Measurements from ENCODE around the gene GRIP2. TPM values are rescaled to one million over a fixed set of nuclear protein-coding genes. Genes with fewer than 3 reads are reported as not detected.

The GRIP2 gene
- total and polyA plus RNA-seq, 9 of the 15 experiments (the other 6 are each of a cell fraction or from before 2014, with no cell fraction given): 0.01 TPM; not detected in 7

GRCh38 chr3:14476583-14477265 is 63.4 kb downstream of the GRIP2 start (continued):
- TF ChIP-seq, protein P1, sequence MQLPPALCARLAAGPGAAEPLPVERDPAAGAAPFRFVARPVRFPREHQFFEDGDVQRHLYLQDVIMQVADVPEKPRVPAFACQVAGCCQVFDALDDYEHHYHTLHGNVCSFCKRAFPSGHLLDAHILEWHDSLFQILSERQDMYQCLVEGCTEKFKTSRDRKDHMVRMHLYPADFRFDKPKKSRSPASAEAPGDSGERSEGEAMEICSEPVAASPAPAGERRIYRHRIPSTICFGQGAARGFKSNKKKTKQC (CRISPR knock-in tag; IDR thresholded peaks at IDR 0.05): 0 out of 2 replicates have a peak, but pooled peaks have one; percentile 51
- no peak for TF ChIP-seq TEAD1 (CRISPR knock-in tag; IDR thresholded peaks at IDR 0.05)

DNA sequence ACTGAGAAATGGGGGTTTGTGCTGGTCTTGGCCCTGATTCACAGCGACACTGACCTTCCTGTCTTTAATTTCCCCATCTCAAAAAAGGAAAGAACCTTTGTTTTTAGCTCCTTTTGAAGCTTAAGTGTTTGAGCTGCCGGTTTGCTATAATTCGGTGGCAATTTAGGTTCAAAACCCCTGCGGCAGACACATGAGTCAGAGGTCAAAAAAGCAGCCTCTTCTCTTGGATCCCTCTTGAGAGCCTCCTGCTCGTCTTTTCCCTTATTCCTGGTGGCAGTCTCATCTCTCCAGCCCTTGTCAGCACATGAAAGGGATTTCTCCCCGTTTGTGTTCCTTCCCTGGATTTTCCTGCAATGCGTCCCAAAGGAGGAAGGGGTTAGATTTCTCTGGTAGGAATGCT is 64.5 kb downstream of the GRIP2 start:
- H4K20me1 ChIP-seq (replicated peaks; ENCODE audit: control insufficient read depth, insufficient read depth, low read length): no peaks in the 10 kb centered on the region
- H3K36me3 ChIP-seq (ENCODE audit: control insufficient read depth, insufficient read depth, low read length): peaks cover 100% of the 10 kb centered on the region
- H3K4me2 ChIP-seq (ENCODE audit: insufficient read depth, low read length): no peak overlapping the region
- no peak overlapping the region for H3K4me3 ChIP-seq
- no peaks in the 10 kb centered on the region; a peak in 1 of 5 replicates for H3K27me3 ChIP-seq (ENCODE audit: control insufficient read depth in 2 of 2, insufficient read depth in 2 of 2, low read length in 2 of 2)
- no peak overlapping the region for H3K27ac ChIP-seq (ENCODE audit: extremely low read depth, low read depth, low read length)
- H3K9me3 ChIP-seq (replicated peaks; ENCODE audit: control insufficient read depth, insufficient read depth, low read depth, low read length): no peaks in the 10 kb centered on the region
- peaks cover 5% of the 10 kb centered on the region for H3K9me1 ChIP-seq (ENCODE audit: control insufficient read depth, insufficient read depth, low read length)
- FAIRE-seq (no peak), DNase-seq (ENCODE audit: extremely low read depth in 1 of 4, low spot score in 3 of 4) (no peak), ATAC-seq (no peak)
- ChIA-PET POLR2A (interaction anchor here (0.7 to 1.9 kb wide), 9 partner anchors 8 to 70 kb away, joined by 3 to 10 read pairs (median 3); no protein-coding TSS in a partner anchor), CTCF (ENCODE audit: low intra/inter-chr PET ratio) (no interaction called here)
- TF ChIP-seq ZNF780A (CRISPR knock-in tag; IDR thresholded peaks at IDR 0.05): no peak
- no peak for TF ChIP-seq USF2 (CRISPR knock-in tag; IDR thresholded peaks at IDR 0.05)
- no peak for TF ChIP-seq ZNF764 (CRISPR knock-in tag; IDR thresholded peaks at IDR 0.05; ENCODE audit: low read depth)
- no peak for TF ChIP-seq KAT2B (IDR thresholded peaks at IDR 0.05; ENCODE audit: low read depth, low read length)
- no peak for TF ChIP-seq MEF2A (IDR thresholded peaks at IDR 0.05; ENCODE audit: control insufficient read depth, low read depth, low read length)
- no peak for TF ChIP-seq ZNF512 (tag; IDR thresholded peaks at IDR 0.05)
- no peak for TF ChIP-seq ARNT (IDR thresholded peaks at IDR 0.05)
- TF ChIP-seq MEF2D (tag; conservative IDR thresholded peaks at IDR 0.05; ENCODE audit: low read depth): no peak
- TF ChIP-seq, protein P2, sequence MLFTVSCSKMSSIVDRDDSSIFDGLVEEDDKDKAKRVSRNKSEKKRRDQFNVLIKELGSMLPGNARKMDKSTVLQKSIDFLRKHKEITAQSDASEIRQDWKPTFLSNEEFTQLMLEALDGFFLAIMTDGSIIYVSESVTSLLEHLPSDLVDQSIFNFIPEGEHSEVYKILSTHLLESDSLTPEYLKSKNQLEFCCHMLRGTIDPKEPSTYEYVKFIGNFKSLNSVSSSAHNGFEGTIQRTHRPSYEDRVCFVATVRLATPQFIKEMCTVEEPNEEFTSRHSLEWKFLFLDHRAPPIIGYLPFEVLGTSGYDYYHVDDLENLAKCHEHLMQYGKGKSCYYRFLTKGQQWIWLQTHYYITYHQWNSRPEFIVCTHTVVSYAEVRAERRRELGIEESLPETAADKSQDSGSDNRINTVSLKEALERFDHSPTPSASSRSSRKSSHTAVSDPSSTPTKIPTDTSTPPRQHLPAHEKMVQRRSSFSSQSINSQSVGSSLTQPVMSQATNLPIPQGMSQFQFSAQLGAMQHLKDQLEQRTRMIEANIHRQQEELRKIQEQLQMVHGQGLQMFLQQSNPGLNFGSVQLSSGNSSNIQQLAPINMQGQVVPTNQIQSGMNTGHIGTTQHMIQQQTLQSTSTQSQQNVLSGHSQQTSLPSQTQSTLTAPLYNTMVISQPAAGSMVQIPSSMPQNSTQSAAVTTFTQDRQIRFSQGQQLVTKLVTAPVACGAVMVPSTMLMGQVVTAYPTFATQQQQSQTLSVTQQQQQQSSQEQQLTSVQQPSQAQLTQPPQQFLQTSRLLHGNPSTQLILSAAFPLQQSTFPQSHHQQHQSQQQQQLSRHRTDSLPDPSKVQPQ (CRISPR knock-in tag; IDR thresholded peaks at IDR 0.05; ENCODE audit: borderline replicate concordance): no peak
- no peak for TF ChIP-seq MCM3 (IDR thresholded peaks at IDR 0.05)
- no peak for TF ChIP-seq ZNF696 (CRISPR knock-in tag; conservative IDR thresholded peaks at IDR 0.05)
- in situ Hi-C loops (cut with MboI) (no loop called here), intact Hi-C loops (cut with micrococcal nuclease) (no loop called here)
- 77% methylated on average over 7 of the region's 7 CpGs for WGBS (ENCODE audit: insufficient coverage, low coverage, missing lambda C conversion rate)
- H3K9ac ChIP-seq (ENCODE audit: insufficient read depth in 1 of 2, low read depth in 2 of 2, low read length in 2 of 2): no peak overlapping the region
- no TSS peak for BruUV-seq (replicated peaks)
- no peak overlapping the region for H2AFZ ChIP-seq (ENCODE audit: low read depth, low read length)
- H3K79me2 ChIP-seq (ENCODE audit: control insufficient read depth, insufficient read depth, low read length): no peaks in the 10 kb centered on the region
- no peaks in the 10 kb centered on the region for H3K4me1 ChIP-seq (replicated peaks in 1 of 2; ENCODE audit: control insufficient read depth in 2 of 2, insufficient read depth in 2 of 2, low read length in 2 of 2)

Measured in K562 (cell line).